C4-2B (cell line): ENCODE data around the gene RFESD.

Source experiments
- CTCF ChIP-seq: fragments of 450-650 bp; conservative IDR thresholded peaks from 2 replicates; pipeline ENCODE4 v1.5.1; 2017; ENCODE audit warnings: mild to moderate bottlenecking
- ZFX ChIP-seq: fragments of 450-650 bp; IDR thresholded peaks from 2 replicates; pipeline ENCODE4 v1.6.1; 2017

- no peak for TF ChIP-seq CTCF
- TF ChIP-seq ZFX: no peak
Observed at GRCh38 chr5:95670568-95670967, 24.0 kb downstream of the RFESD start.
